Measurements from ENCODE around the gene FARP2. TPM values are rescaled to one million over a fixed set of nuclear protein-coding genes. Genes with fewer than 3 reads are reported as not detected.
A peak's percentile ranks its signal among the peaks of the same experiment; 100 is the strongest.

The FARP2 gene
- total and polyA plus RNA-seq, 2 of the 13 experiments (the other 11 are each of a cell fraction or from before 2014, with no cell fraction given): 28.0 to 45.4 TPM

- TF ChIP-seq SCMH1 (CRISPR knock-in tag; IDR thresholded peaks at IDR 0.05; ENCODE audit: borderline replicate concordance) (no peak), ZNF451 (CRISPR knock-in tag; IDR thresholded peaks at IDR 0.05) (no peak), FUBP1 (CRISPR knock-in tag; IDR thresholded peaks at IDR 0.05; ENCODE audit: borderline replicate concordance) (peak; percentile 53; the same call in 1 of the 2 replicates), KDM2A (CRISPR knock-in tag; IDR thresholded peaks at IDR 0.05; ENCODE audit: borderline replicate concordance, low read depth) (peak; percentile 58), ZNF629 (CRISPR knock-in tag; conservative IDR thresholded peaks at IDR 0.05) (no peak), NR2F6 (IDR thresholded peaks at IDR 0.05) (no peak), NR2F6 (CRISPR knock-in tag; IDR thresholded peaks at IDR 0.05) (no peak), POLR2AphosphoS5 (IDR thresholded peaks at IDR 0.05; ENCODE audit: low read depth, low read length) (no peak), NRL (CRISPR knock-in tag; IDR thresholded peaks at IDR 0.05; ENCODE audit: borderline replicate concordance) (0 out of 2 replicates have a peak, but pooled peaks have one; percentile 32), HIC2 (CRISPR knock-in tag; IDR thresholded peaks at IDR 0.05; ENCODE audit: low read depth) (peak; percentile 65; the same call in 1 of the 2 replicates), ZBTB14 (CRISPR knock-in tag; IDR thresholded peaks at IDR 0.05) (no peak), ZNF788 (CRISPR knock-in tag; IDR thresholded peaks at IDR 0.05; ENCODE audit: borderline replicate concordance) (no peak; the same call in 1 of the 2 replicates), ZNF550 (CRISPR knock-in tag; IDR thresholded peaks at IDR 0.05; ENCODE audit: borderline replicate concordance) (no peak; the same call in 1 of the 2 replicates), MED1 (CRISPR knock-in tag; IDR thresholded peaks at IDR 0.05) (peak; percentile 23; the same call in 1 of the 2 replicates), MEIS1 (CRISPR knock-in tag; IDR thresholded peaks at IDR 0.05; ENCODE audit: borderline replicate concordance) (no peak), ZNF180 (CRISPR knock-in tag; IDR thresholded peaks at IDR 0.05; ENCODE audit: borderline replicate concordance, low read depth) (no peak), NBN (conservative IDR thresholded peaks at IDR 0.05) (no peak), ZBTB3 (CRISPR knock-in tag; IDR thresholded peaks at IDR 0.05; ENCODE audit: borderline replicate concordance, low read depth) (no peak), ZNF761 (CRISPR knock-in tag; conservative IDR thresholded peaks at IDR 0.05) (0 out of 2 replicates have a peak, but pooled peaks have one; percentile 27), ELF3 (CRISPR knock-in tag; IDR thresholded peaks at IDR 0.05) (0 out of 2 replicates have a peak, but pooled peaks have one; percentile 40), RNF2 (conservative IDR thresholded peaks at IDR 0.05; ENCODE audit: low read depth) (no peak), NR2F2 (IDR thresholded peaks at IDR 0.05; ENCODE audit: borderline replicate concordance, low read depth) (no peak)
- TF ChIP-seq, protein P1, sequence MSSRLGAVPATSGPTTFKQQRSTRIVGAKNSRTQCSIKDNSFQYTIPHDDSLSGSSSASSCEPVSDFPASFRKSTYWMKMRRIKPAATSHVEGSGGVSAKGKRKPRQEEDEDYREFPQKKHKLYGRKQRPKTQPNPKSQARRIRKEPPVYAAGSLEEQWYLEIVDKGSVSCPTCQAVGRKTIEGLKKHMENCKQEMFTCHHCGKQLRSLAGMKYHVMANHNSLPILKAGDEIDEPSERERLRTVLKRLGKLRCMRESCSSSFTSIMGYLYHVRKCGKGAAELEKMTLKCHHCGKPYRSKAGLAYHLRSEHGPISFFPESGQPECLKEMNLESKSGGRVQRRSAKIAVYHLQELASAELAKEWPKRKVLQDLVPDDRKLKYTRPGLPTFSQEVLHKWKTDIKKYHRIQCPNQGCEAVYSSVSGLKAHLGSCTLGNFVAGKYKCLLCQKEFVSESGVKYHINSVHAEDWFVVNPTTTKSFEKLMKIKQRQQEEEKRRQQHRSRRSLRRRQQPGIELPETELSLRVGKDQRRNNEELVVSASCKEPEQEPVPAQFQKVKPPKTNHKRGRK (CRISPR knock-in tag; IDR thresholded peaks at IDR 0.05): 0 out of 2 replicates have a peak, but pooled peaks have one; percentile 37
Observed at GRCh38 chr2:241479026-241479898, 123.2 kb downstream of the FARP2 start (continued).

All from HepG2 (cell line).